ENCODE data around the gene DEGS2.
"Not testable (repeated sequence)": the region's sequence is repeated elsewhere in the genome, so short reads cannot be mapped to it uniquely, and the experiment has no call there.

Gene DEGS2

DNA sequence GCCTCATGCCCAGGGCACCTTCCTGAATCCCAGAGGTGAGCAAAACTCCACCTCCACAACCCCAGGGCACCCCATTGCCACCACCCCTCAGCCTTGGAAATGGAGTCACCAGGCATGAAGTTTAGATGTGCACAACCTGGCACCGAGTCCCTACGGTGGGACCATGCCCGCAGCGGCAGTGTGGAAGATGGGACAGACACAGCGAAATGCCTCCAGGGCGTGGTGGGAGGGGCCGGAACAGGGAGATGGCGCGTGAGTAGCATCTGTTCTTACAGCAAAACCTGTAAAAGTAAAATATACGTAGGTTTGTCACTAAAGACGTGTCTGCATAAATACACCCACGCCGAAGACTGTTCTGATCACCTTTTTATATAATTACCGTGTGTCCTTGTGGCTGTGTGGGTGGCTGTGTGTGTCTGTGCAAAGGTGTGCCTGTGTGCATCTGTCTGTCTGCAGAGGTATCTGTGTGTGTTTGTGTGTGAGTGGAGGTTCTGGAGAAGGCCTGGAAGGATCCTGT lies 17.4 kb upstream of the DEGS2 start:
- no peak for DNase-seq

DNA sequence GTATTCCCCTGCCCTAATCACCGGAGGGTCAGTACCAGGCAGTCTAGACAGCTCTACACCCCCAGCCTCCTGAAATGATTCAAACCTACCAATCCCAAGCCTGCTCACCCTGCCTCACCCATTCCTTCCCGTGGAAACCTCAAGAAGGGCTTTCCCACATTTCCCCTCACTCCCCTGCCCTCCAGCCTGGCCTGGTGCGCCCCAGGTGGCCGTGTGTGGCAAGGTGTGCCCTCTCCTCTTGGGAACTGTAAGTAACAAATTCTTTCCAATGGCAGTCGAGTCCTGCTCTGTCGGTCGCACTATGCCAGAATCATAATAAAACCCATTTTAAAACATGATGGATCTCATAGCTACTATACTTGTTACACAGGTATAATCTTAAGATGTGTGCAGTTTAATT lies 13.9 kb upstream of the DEGS2 start:
- DNase-seq, result no peak

DNA sequence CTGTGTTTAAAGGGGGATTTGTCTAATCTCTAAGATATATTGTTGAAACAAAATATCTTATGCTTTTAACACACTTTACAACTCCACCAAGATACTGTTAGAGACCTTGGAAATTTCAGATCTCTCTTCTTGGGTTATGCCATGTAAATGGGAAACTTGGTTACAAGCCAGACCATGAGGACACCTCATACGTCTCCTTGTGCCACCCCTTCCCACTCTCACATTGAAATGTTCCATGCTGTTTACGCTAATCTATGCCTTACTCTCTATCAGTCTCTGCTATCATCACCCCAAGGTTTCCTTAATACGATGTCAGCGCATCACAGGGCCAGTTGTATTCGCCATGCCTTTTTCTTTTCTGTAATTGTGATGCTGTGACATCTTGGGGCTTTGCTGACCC lies 13.4 kb upstream of the DEGS2 start:
- DNase-seq, result no peak

- no peak for DNase-seq
Measured at GRCh38 chr14:100170880-100171279, 11.4 kb upstream of the DEGS2 start.

DNA sequence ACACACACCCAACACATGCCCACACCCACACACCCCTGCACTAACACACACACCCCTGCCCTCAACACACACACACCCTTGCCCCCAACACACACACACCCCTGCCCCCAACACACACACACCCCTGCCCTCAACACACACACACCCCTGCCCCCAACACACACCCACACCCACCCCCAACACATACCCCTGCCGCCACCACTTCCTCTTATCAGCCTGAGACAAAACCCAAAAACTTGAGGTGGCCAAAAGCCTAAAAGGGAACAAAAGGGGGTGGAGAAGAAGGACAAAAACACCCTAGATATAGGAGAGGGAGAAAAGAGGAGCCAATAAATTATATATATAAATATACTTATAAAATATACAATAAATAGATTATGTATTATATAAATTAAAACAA lies 9.1 kb upstream of the DEGS2 start:
- DNase-seq, result no peak

DNA sequence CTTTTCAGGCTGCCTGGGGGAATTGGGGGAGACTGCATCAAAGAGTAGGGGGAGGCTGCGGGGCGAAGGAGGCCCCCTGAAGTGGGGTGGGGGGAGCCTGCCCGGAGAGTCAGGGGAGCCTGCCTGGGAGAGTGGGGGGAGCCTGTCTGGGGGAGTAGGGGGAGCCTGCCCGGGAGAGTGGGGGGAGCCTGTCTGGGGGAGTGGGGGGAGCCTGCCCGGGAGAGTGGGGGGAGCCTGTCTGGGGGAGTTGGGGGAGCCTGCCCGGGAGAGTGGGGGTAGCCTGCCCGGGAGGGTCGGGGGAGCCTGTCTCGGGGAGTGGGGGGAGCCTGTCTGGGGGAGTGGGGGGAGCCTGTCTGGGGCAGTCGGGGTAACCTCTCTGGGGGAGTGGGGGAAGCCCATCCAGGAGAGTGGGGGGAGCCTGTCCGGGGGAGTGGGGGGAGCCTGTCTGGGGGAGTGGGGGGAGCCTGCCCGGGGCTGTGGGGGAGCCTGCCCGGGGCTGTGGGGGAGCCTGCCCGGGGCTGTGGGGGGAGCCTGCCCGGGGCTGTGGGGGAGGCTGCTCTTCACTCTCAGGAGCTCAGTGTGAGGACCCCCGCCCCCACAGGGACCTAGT lies 6.5 kb upstream of the DEGS2 start:
- DNase-seq, result no peak

DNA sequence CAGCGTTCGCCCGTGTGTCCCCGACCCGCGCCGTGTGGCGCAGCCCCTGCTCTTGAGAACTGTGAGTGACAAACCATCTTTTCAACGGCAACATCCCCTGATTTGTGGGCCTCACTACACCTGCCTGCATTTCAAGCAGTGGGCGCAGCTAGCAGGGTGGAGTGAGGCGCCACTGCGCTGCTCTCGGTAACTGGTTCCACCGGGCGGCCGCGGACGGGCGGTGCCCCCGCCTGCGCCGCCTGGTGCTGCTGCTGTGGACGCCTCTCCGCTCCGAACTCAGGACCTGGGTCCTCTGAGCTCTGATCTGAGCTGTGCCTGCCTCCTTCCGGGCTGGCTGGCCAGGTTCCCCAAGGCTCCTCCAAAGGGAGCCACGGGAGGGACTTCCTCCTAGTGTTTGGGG lies 5.9 kb upstream of the DEGS2 start:
- no peak for DNase-seq

- DNase-seq, result no peak
Measured at GRCh38 chr14:100160534-100160916, 1.1 kb upstream of the DEGS2 start.

GRCh38 chr14:100159865-100160533 lies 554 bp upstream of the DEGS2 start:
- DNase-seq, result no peak

- DNase-seq, result no peak
Measured at GRCh38 chr14:100158566-100159093, 815 bp downstream of the DEGS2 start.

GRCh38 chr14:100157548-100158232 lies 1.8 kb downstream of the DEGS2 start:
- not testable (repeated sequence) for DNase-seq

- DNase-seq, result no peak
Measured at GRCh38 chr14:100156776-100157175, 2.7 kb downstream of the DEGS2 start.

DNA sequence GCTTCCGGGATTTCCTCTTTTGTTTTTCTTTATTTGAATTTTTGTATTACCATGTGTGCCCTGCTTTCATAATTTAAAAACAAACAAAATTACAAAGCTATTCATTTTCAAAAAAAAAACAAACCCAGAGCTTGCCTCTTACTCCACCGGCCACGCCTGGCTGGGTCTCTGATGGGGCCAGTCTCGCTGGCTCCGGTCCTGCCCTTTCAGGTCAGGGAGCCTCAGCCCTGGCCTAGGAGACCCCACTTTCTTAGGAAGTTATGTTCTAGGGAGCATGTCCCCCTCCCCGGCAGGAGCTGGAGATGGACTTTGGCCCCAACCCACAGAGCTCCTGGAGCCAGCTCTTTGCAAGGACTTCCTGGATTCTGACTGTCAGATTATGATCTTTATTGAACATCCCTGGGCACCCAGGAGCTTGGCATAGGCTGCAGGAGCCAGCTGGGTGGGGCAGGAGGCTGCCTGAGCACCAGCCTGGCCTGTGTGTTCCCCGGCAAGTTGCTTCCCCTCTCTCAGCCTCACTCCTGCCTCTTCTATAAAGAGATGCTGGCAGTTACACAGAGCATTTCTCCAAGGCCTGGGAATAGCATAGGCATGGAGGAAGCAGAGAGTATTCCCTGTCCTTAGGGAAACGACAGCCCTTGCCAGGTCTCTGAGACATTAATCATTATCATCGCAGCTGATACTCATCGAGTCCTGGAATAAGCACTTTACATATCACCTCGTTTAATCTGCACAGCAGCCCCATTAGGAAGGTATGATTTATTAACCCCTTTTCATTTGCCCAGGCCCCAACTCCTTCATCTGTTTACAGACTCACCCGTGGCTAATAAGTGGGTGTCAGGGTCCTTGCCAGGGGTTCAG lies 3.5 kb downstream of the DEGS2 start:
- no peak for DNase-seq

- no peak for DNase-seq
Measured at GRCh38 chr14:100155049-100155621, 4.3 kb downstream of the DEGS2 start.

DNA sequence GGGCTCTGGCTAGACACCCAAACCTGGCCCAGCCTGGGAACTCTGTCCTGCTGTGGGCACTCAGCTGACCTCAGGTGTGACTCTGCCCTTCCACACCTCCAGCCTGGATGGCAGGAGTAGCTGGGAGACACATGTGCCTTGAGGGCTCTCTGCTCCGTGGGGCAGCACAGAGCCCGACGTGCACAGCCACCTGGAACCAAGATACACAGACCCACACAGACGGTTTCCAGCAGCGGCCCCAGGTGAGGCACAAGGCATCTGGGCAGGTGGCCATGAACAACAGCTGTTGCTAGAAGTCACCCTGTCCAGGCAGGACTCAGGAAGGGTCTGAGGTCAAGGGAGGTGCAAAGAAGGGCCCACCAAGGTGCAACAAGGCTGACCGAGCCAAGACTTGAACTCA lies 5.9 kb downstream of the DEGS2 start:
- no peak for DNase-seq

DNA sequence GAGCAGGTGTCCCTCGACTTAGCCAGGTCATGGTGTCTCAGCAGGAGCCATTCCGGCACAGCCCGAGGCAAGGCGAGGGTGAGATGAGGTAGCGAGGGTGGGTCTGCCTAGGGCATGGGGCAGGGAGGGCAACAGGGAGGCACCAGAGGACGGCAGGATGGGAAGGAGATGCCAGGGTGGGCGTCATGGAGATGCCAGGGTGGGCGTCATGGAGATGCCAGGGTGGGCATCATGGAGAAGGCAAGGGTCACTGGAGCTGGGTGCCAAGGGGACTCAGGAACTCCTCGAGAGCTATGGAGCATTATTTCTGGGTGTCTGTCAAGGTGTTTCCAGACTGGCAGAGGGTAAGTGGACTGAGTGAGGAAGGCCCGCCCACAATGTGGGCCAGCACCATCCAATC lies 7.4 kb downstream of the DEGS2 start:
- DNase-seq, result no peak

- DNase-seq, result no peak
Measured at GRCh38 chr14:100150932-100151587, 8.4 kb downstream of the DEGS2 start.

GRCh38 chr14:100149851-100150611 lies 9.4 kb downstream of the DEGS2 start:
- peak; percentile 65 for DNase-seq

DNA sequence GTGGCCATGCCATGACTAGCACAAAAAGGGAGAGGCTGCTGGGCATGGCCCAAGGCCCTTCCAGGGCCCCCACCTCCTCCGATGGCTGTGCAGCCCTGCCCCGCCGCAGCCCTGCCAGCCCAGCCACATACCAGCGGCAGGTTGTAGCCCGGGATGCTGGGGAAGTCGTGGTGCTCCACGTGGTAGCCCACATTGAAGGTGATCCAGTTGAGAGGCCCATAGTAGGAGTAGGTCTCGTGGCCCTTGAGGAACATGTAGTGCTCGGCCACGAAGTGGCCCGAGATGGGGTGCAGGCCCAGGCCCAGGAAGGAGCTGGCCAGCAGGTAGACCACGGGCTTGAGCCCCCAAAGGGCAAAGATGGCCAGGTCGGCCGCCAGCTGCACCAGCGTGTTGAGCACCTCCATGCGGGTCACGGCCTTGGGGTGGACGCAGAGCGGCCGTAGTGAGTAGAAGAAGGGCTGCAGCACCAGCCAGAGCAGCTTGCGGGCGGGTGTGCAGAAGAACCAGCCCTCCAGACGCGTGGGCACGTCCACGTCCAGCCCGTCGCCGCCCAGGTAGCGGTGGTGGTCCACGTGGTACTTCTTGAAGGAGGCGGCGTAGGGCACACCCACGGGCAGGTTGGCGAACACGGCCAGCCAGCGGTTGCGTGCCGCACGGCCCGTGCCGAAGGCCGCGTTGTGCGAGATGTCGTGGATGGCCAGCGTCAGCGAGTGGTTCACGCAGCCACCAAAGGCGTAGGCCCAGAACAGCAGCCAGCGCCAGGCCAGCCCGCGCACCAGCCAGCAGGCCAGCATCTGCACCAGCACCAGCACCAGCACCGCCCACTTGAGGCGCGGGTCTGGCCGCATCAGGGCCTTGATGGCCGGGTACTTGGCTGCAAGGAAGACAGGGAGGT lies 10.4 kb downstream of the DEGS2 start:
- no peak for DNase-seq
